Fibroblast of lung (primary cell): Measurements from ENCODE around the gene RBAK.

Source experiments
- CTCF ChIP-seq, 2 donors: IDR thresholded peaks in 1 of 2; conservative IDR thresholded peaks in 1 of 2; 1 replicate in 1 of 2; 2 replicates in 1 of 2; pipeline ENCODE4 v1.5.1; 2011 to 2012; ENCODE audit warnings: low read length in 2 of 2, control low read depth in 1 of 2, inconsistent platforms in 1 of 2, low read depth in 1 of 2, mild to moderate bottlenecking in 1 of 2
- EZH2 ChIP-seq: IDR thresholded peaks from 2 replicates; pipeline ENCODE4 v1.5.1; 2012; ENCODE audit warnings: low read length, control low read depth, mild to moderate bottlenecking; ENCODE audit errors: missing control alignments

- no peak for TF ChIP-seq CTCF (conservative IDR thresholded peaks at IDR 0.05 in 1 of 2, IDR thresholded peaks at IDR 0.05 in 1 of 2; ENCODE audit: low read depth in 1 of 2, low read length in 2 of 2)
- no peak for TF ChIP-seq EZH2
These were observed 18.0 kb downstream of the RBAK start for GRCh38 chr7:5063698-5064097.
